GM21515 (cell line): Measurements from ENCODE around the gene SFXN3.

Source experiments
- ATAC-seq: cut with Tn5 transposase; IDR thresholded peaks from one replicate; pipeline ENCODE4 v1.9.1; 2021; ENCODE audit not compliant: unreplicated experiment

The SFXN3 gene

GRCh38 chr10:101071267-101071884 lies 40.3 kb downstream of the SFXN3 start:
- no peak for ATAC-seq

GRCh38 chr10:101071885-101072433 lies 40.9 kb downstream of the SFXN3 start:
- no peak for ATAC-seq

- no peak for ATAC-seq
These were observed 41.9 kb downstream of the SFXN3 start for GRCh38 chr10:101072923-101073322.

GRCh38 chr10:101073631-101074030 lies 42.6 kb downstream of the SFXN3 start:
- no peak for ATAC-seq

GRCh38 chr10:101075775-101076174 lies 44.7 kb downstream of the SFXN3 start:
- ATAC-seq: no peak

GRCh38 chr10:101076630-101077029 lies 45.6 kb downstream of the SFXN3 start:
- no peak for ATAC-seq

GRCh38 chr10:101079874-101080273 lies 48.8 kb downstream of the SFXN3 start:
- no peak for ATAC-seq

GRCh38 chr10:101080933-101081931 lies 50.2 kb downstream of the SFXN3 start:
- ATAC-seq: no peak

- ATAC-seq: no peak
These were observed 54.8 kb downstream of the SFXN3 start for GRCh38 chr10:101085846-101086245.

- no peak for ATAC-seq
These were observed 56.3 kb downstream of the SFXN3 start for GRCh38 chr10:101087376-101087775.

GRCh38 chr10:101087965-101088364 lies 56.9 kb downstream of the SFXN3 start:
- no peak for ATAC-seq

- ATAC-seq: no peak
These were observed 58.7 kb downstream of the SFXN3 start for GRCh38 chr10:101089520-101090299.

- ATAC-seq: no peak
These were observed 59.6 kb downstream of the SFXN3 start for GRCh38 chr10:101090597-101090996.
